Measurements from ENCODE around the gene MAD1L1. TPM values are rescaled to one million over a fixed set of nuclear protein-coding genes. Genes with fewer than 3 reads are reported as not detected.

The MAD1L1 gene
- total and polyA plus RNA-seq, 2 of the 8 experiments (the other 6 are each of a cell fraction or from before 2014, with no cell fraction given): 40.4 to 44.6 TPM

- TF ChIP-seq RAD21 (IDR thresholded peaks at IDR 0.05 in 1 of 2, conservative IDR thresholded peaks at IDR 0.05 in 1 of 2; ENCODE audit: low read depth in 2 of 2, low read length in 2 of 2) (no peak), SIN3A (conservative IDR thresholded peaks at IDR 0.05 in 1 of 2, IDR thresholded peaks at IDR 0.05 in 1 of 2; ENCODE audit: low read depth in 1 of 2, low read length in 2 of 2) (no peak), RFX5 (IDR thresholded peaks at IDR 0.05; ENCODE audit: borderline replicate concordance, low read depth, low read length) (no peak), ATF2 (IDR thresholded peaks at IDR 0.05; ENCODE audit: low read length) (no peak)
These were observed 93.6 kb downstream of the MAD1L1 start (continued) for GRCh38 chr7:2139004-2139699.
